Sigmoid colon (tissue), 4 donors: ENCODE data around the gene DAO.

Experiments
- CTCF ChIP-seq, 4 experiments: fragments of 450-650 bp in 3 of 4; fragments of 200-600 bp in 1 of 4; IDR thresholded peaks; one replicate each; pipeline ENCODE4 v1.5.1; 2016 to 2019; ENCODE audit warnings: antibody characterized with exemption in 4 of 4, mild to moderate bottlenecking in 3 of 4, moderate library complexity in 2 of 4
- POLR2AphosphoS5 ChIP-seq, 4 donors: sonication (generic); formaldehyde crosslinking; IDR thresholded peaks; one replicate each; pipeline ENCODE4 v1.6.1; 2017; ENCODE audit warnings: antibody characterized with exemption in 4 of 4

GRCh38 chr12:108837680-108838079, 42.2 kb upstream of the DAO start:
- TF ChIP-seq CTCF (IDR thresholded peaks at IDR 0.05) (no peak), POLR2AphosphoS5 (IDR thresholded peaks at IDR 0.05) (no peak)
